Stimulated activated CD4-positive, alpha-beta T cell treated with anti-CD3 and anti-CD28 coated beads, TNF-alpha, amount 100 ng/mL, for 24 hours (primary cell): ENCODE results near the gene ENTPD7.
"Not testable (repeated sequence)": the region's sequence is repeated elsewhere in the genome, so short reads cannot be mapped to it uniquely, and the experiment has no call there.

Experiments used
- DNase-seq, 3 experiments: peaks; one replicate each; pipeline ENCODE4 v3.0.0-alpha.2; 2020; ENCODE audit warnings: low read depth in 3 of 3

The ENTPD7 gene

DNA sequence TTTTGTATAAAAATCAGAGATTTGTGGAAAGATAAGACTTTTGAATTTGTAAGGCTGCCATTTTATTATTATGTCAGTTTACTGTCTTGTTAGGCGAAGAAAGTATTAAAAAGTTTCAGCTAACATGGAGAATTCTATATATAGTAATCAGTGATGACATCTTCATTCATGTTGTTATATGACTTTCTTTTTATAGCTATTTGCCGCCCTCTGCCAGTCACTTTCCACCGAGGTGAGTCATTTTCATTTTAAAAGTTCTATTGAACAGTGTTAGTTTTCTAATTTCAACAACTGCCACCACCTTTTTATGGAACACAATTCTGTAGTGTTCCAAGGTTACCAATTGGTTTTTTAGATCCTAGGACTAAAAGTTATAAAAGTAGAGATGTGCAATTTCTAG, 84.5 kb downstream of the ENTPD7 start:
- no peak for DNase-seq

DNA sequence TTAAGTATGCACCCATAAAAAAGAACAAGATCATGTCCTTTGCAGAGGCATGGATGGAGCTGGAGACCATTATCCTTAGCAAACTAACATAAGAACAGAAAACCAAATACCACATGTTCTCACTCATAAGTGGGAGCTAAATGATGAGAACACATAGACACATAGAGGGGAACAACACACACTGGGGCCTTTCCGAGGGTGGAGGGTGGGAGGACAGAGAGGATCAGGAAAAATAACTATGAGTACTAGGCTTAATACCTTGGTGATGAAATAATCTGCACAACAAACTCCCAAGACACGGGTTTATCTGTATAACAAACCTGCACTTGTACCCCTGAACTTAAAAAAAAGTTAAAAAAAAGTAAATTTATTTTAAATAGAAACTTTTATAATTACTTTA, 86.9 kb downstream of the ENTPD7 start:
- DNase-seq = not testable (repeated sequence)

DNA sequence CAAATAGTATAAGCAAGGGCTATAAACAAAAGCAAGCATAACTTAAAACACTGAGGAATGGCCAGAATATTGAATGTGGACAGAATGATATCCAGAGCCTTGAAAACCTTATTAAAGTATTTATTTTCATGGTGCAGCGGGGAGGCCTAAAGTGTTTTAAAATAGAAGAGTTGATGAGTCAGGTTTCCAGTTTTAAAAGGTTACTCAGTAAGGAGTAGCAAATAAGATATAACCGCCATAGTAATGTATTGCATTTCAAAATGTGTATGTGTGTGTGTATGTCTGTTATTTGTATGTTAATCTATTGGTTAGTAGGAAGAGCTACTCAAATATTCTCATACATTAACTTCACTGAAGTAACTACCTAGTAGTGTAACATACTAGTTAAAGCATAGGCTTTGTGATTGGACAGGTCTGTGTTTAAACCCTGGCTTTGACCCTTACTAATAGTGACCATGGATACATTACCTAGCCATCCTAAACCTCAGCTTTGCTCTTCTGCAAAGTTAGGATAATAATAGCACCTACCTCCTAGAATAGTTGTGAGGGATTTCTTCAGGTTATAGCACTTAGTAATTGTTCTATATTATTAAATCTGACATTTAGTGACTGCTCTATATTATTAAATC, 89.6 kb downstream of the ENTPD7 start:
- no peak for DNase-seq

DNA sequence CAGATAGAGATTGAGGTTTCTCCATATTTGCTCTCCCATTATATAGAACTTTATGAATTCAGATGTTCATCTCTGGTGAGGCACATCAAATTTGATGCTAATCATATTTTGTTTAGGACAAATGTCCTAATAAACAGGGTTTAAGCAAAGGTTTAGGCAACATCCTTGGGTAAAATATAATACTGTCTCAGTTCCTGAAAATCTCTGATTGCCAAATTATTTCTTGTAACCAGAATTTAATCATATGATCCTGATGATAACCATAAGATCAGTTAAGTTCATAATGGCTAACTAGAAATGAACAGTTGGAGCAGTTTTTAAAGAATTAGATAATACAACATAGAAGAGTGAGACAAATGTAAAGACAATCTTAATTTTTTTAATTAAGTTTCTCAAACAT, 91.3 kb downstream of the ENTPD7 start:
- DNase-seq = no peak

DNA sequence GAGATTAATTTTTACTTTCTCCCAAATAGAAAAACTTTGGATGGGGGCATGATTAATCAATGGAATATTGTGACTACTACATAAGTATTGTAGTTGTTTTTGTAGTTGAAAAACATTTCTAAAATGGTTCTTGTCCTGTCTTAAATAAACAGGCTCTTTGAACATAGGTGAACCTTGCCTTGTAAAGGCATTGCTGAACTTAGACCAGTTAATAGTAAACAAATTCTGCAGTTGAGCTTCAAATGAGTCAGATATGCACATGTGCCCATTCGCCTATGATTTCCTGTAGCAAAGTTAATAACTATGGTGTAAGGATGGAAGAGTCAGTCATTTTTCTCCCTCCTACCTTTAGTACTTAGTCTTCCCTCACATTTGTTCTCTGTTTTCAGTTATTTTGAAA, 95.4 kb downstream of the ENTPD7 start:
- no peak for DNase-seq
